K562 (cell line): ENCODE measurements around the gene MBNL2. TPM values are rescaled to one million over a fixed set of nuclear protein-coding genes. Genes with fewer than 3 reads are reported as not detected.

Experiments used
- GABPB2 ChIP-seq: fragments of 250-450 bp; sonication (Bioruptor Pico); conservative IDR thresholded peaks from 2 replicates; pipeline ENCODE4 v1.5.1; 2021; ENCODE audit warnings: mild to moderate bottlenecking
- MTA3 ChIP-seq: fragments of 450-650 bp; formaldehyde crosslinking; IDR thresholded peaks from 2 replicates; pipeline ENCODE4 v1.6.1; 2017; ENCODE audit warnings: mild to moderate bottlenecking, borderline replicate concordance
- MXI1 ChIP-seq: IDR thresholded peaks from 2 replicates; pipeline ENCODE4 v1.6.1; 2011; ENCODE audit warnings: low read depth, mild to moderate bottlenecking, improper control_type of control experiment, low read length
- MYNN ChIP-seq, 2 experiments: sonication (generic); formaldehyde crosslinking in 1 of 2; IDR thresholded peaks; 2 replicates each; pipeline versions ENCODE4 v1.5.0 to v1.6.1; 2016 to 2020; ENCODE audit warnings: antibody characterized with exemption in 1 of 2, missing genetic modification reagents in 1 of 2
- NR2F6 ChIP-seq: fragments of 450-650 bp; formaldehyde crosslinking; IDR thresholded peaks from 2 replicates; pipeline ENCODE4 v1.4.0; 2020; ENCODE audit warnings: mild to moderate bottlenecking
- RAD21 ChIP-seq, 2 experiments: fragments of 250-450 bp in 1 of 2; fragments of 450-650 bp in 1 of 2; sonication (Bioruptor Pico) in 1 of 2; formaldehyde crosslinking in 1 of 2; IDR thresholded peaks in 1 of 2; conservative IDR thresholded peaks in 1 of 2; 2 replicates each; pipeline versions ENCODE4 v1.4.0 to v1.8.0; 2020 to 2022; ENCODE audit warnings: mild to moderate bottlenecking in 2 of 2, moderate library complexity in 1 of 2
- RBM34 ChIP-seq: fragments of 200-400 bp; formaldehyde crosslinking; IDR thresholded peaks from 2 replicates; pipeline ENCODE4 v1.6.1; 2018; ENCODE audit warnings: low read length, borderline replicate concordance; ENCODE audit not compliant: insufficient read depth
- SIRT6 ChIP-seq: IDR thresholded peaks from one replicate; pipeline ENCODE4 v1.6.1; 2012; ENCODE audit warnings: low read depth, mild to moderate bottlenecking, control low read depth, inconsistent platforms, low read length, moderate library complexity
- SRSF1 ChIP-seq: fragments of 200-400 bp; formaldehyde crosslinking; IDR thresholded peaks from 2 replicates; pipeline ENCODE4 v1.6.1; 2017; ENCODE audit warnings: mild to moderate bottlenecking, low read depth, low read length, moderate library complexity
- ZKSCAN8 ChIP-seq: fragments of 200-800 bp; sonication (Bioruptor generic); IDR thresholded peaks from 2 replicates; pipeline ENCODE4 v1.6.1; 2016; ENCODE audit warnings: missing genetic modification characterization, missing compliant biosample characterization
- polyA plus RNA-seq, 8 experiments: library from polyadenylated mRNA; depleted of rRNA in 4 of 8; stranded (reverse) in 5 of 8; unstranded in 3 of 8; fragments of >200 nt; fragmentation: Nextera tagmentation in 2 of 8; fragmentation: Illumina TruSeq in 1 of 8; extraction: Ambion mirVana in 2 of 8; extraction: Trizol in 1 of 8; gene quantifications; 2 replicates each; pipeline versions ENCODE4 v1.2.1 to v1.2.3, GENCODE V29; 2011 to 2014; ENCODE audit warnings: inconsistent platforms in 1 of 8, missing spikeins in 1 of 8
- total RNA-seq, 7 experiments: library from RNA; depleted of rRNA in 6 of 7; stranded (reverse); fragments of >200 nt in 6 of 7; fragmentation: Illumina TruSeq in 2 of 7; extraction: Trizol in 2 of 7; gene quantifications; 2 replicates each; pipeline versions ENCODE4 v1.2.1 to v1.2.3, GENCODE V29; 2011 to 2021; ENCODE audit warnings: low replicate concordance in 1 of 7
- TF ChIP-seq, protein P1 (sequence below): fragments of 250-450 bp; sonication (Bioruptor Pico); IDR thresholded peaks from 2 replicates; pipeline ENCODE4 v1.8.0; 2022; ENCODE audit warnings: moderate library complexity, mild to moderate bottlenecking, inconsistent platforms
- TF ChIP-seq, protein P2 (sequence below): fragments of 450-650 bp; IDR thresholded peaks from 2 replicates; pipeline ENCODE4 v1.6.1; 2018; ENCODE audit warnings: mild to moderate bottlenecking, low read depth; ENCODE audit not compliant: partially characterized antibody
- TF ChIP-seq, protein P3 (sequence below), 3 experiments: fragments of 200-800 bp in 1 of 3; sonication (Bioruptor generic) in 1 of 3; sonication (generic) in 1 of 3; formaldehyde crosslinking in 1 of 3; IDR thresholded peaks; 2 replicates each; pipeline versions ENCODE4 v1.6.1 to v1.8.0; 2016 to 2022; ENCODE audit warnings: mild to moderate bottlenecking in 2 of 3, missing compliant biosample characterization in 2 of 3, missing genetic modification characterization in 2 of 3, missing genetic modification reagents in 1 of 3
- TF ChIP-seq, protein P4 (sequence below): IDR thresholded peaks from 2 replicates; pipeline ENCODE4 v1.6.1; 2011; ENCODE audit warnings: borderline replicate concordance, low read depth, mild to moderate bottlenecking, moderate library complexity, low read length; ENCODE audit not compliant: insufficient read depth, poor library complexity, severe bottlenecking
- TF ChIP-seq, protein P5 (sequence below): fragments of 250-450 bp; sonication (Bioruptor Pico); IDR thresholded peaks from 2 replicates; pipeline ENCODE4 v1.9.0; 2021; ENCODE audit warnings: mild to moderate bottlenecking
- TF ChIP-seq, protein P6 (sequence below): sonication (generic); formaldehyde crosslinking; IDR thresholded peaks from 2 replicates; pipeline ENCODE4 v1.8.0; 2022; ENCODE audit warnings: mild to moderate bottlenecking, missing genetic modification reagents

Gene MBNL2
- total and polyA plus RNA-seq, 9 of the 15 experiments (the other 6 are each of a cell fraction or from before 2014, with no cell fraction given), result 7.0 to 24.8 (median 13.8) TPM

DNA sequence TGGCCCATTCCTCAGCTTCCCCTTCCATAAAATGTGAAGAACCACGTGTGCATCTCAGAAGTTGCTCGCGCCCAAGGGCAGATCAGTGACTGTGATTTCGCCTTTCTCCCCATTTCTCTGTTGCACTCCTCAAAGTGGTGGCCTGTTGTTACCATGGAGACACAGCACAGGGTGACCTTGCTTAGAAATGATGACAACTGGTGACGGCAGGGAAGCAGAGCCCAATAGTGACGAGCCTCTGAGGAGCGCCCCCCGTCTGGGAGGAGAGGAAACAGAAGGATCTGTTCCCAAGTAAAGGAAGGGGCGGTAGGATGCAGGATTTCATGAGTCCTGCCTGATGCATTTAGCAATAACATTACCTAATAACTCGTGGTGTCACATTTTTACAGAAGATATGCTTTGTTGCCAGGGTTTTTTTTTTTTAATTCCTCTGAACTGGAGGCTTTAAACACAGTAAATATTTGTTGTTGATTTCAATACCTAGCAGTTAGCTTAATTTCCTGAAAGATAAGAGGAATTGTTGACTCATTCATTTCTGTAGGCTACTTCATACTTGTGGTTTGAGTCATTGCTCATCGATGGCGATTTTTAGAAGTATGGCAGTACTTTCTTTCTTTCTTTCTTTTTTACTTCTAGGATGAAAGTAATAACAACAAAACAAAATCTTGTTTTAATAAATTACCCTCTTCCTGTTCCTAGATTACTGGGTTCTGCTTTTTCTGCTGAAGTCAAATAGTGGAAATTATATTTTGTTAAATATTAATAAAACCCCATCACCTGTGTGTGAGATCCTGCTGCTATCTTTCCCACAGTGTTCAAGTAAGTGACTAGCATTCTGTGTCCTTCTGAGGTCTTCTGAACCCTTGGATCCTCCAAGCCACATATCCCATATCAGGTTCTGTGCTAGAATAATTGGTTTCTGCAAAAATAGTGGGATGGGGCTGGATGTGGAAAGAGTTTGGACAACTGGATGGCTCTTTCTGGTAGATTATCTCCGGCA is 36.0 kb downstream of the MBNL2 start (continued):
- TF ChIP-seq, protein P1, sequence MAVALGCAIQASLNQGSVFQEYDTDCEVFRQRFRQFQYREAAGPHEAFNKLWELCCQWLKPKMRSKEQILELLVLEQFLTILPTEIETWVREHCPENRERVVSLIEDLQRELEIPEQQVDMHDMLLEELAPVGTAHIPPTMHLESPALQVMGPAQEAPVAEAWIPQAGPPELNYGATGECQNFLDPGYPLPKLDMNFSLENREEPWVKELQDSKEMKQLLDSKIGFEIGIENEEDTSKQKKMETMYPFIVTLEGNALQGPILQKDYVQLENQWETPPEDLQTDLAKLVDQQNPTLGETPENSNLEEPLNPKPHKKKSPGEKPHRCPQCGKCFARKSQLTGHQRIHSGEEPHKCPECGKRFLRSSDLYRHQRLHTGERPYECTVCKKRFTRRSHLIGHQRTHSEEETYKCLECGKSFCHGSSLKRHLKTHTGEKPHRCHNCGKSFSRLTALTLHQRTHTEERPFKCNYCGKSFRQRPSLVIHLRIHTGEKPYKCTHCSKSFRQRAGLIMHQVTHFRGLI (CRISPR knock-in tag), result no peak
- peak; percentile 5; the same call in 1 of the 2 replicates for TF ChIP-seq ZKSCAN8 (CRISPR knock-in tag)
- TF ChIP-seq, protein P2, sequence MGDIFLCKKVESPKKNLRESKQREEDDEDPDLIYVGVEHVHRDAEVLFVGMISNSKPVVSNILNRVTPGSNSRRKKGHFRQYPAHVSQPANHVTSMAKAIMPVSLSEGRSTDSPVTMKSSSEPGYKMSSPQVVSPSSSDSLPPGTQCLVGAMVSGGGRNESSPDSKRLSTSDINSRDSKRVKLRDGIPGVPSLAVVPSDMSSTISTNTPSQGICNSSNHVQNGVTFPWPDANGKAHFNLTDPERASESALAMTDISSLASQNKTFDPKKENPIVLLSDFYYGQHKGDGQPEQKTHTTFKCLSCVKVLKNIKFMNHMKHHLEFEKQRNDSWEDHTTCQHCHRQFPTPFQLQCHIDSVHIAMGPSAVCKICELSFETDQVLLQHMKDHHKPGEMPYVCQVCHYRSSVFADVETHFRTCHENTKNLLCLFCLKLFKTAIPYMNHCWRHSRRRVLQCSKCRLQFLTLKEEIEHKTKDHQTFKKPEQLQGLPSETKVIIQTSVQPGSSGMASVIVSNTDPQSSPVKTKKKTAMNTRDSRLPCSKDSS, result no peak
- TF ChIP-seq, protein P3, sequence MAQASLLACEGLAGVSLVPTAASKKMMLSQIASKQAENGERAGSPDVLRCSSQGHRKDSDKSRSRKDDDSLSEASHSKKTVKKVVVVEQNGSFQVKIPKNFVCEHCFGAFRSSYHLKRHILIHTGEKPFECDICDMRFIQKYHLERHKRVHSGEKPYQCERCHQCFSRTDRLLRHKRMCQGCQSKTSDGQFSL (CRISPR knock-in tag; IDR thresholded peaks at IDR 0.05), result no peak
- TF ChIP-seq, protein P3 (tag; IDR thresholded peaks at IDR 0.05), result no peak
- TF ChIP-seq, protein P4, sequence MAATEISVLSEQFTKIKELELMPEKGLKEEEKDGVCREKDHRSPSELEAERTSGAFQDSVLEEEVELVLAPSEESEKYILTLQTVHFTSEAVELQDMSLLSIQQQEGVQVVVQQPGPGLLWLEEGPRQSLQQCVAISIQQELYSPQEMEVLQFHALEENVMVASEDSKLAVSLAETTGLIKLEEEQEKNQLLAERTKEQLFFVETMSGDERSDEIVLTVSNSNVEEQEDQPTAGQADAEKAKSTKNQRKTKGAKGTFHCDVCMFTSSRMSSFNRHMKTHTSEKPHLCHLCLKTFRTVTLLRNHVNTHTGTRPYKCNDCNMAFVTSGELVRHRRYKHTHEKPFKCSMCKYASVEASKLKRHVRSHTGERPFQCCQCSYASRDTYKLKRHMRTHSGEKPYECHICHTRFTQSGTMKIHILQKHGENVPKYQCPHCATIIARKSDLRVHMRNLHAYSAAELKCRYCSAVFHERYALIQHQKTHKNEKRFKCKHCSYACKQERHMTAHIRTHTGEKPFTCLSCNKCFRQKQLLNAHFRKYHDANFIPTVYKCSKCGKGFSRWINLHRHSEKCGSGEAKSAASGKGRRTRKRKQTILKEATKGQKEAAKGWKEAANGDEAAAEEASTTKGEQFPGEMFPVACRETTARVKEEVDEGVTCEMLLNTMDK, result peak; percentile 23
- peak in 1 of 2 experiments; percentile 14; a peak in 1 of 4 replicates for TF ChIP-seq RAD21 (CRISPR knock-in tag; conservative IDR thresholded peaks at IDR 0.05 in 1 of 2, IDR thresholded peaks at IDR 0.05 in 1 of 2)
- TF ChIP-seq, protein P5, sequence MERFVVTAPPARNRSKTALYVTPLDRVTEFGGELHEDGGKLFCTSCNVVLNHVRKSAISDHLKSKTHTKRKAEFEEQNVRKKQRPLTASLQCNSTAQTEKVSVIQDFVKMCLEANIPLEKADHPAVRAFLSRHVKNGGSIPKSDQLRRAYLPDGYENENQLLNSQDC, result no peak
- TF ChIP-seq MYNN (IDR thresholded peaks at IDR 0.05), result no peak
- no peak for TF ChIP-seq MYNN (CRISPR knock-in tag; IDR thresholded peaks at IDR 0.05)
- TF ChIP-seq, protein P6, sequence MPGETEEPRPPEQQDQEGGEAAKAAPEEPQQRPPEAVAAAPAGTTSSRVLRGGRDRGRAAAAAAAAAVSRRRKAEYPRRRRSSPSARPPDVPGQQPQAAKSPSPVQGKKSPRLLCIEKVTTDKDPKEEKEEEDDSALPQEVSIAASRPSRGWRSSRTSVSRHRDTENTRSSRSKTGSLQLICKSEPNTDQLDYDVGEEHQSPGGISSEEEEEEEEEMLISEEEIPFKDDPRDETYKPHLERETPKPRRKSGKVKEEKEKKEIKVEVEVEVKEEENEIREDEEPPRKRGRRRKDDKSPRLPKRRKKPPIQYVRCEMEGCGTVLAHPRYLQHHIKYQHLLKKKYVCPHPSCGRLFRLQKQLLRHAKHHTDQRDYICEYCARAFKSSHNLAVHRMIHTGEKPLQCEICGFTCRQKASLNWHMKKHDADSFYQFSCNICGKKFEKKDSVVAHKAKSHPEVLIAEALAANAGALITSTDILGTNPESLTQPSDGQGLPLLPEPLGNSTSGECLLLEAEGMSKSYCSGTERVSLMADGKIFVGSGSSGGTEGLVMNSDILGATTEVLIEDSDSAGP (CRISPR knock-in tag), result no peak
- TF ChIP-seq GABPB2, result no peak
- TF ChIP-seq SIRT6, result no peak
- TF ChIP-seq SRSF1, result no peak
- TF ChIP-seq MXI1, result no peak
- TF ChIP-seq RBM34, result no peak
- TF ChIP-seq MTA3, result no peak
- TF ChIP-seq NR2F6 (CRISPR knock-in tag), result no peak
